ENCODE measurements around the gene KLRC4. TPM values are rescaled to one million over a fixed set of nuclear protein-coding genes. Genes with fewer than 3 reads are reported as not detected.

KLRC4 gene
- total RNA-seq, 3 donors from 2014 or later, result 0.72 to 1.7 (median 1.4) TPM

- no peak for TF ChIP-seq CTCF (IDR thresholded peaks at IDR 0.05)
- no peak for ATAC-seq
These were observed 715 bp downstream of the KLRC4 start for GRCh38 chr12:10408842-10409241.

GRCh38 chr12:10406725-10407124 is 2.8 kb downstream of the KLRC4 start:
- intact Hi-C loops (cut with DNase I, micrococcal nuclease), result no loop called here
- peak; percentile 35 for ATAC-seq
- Histone ChIP-seq H3K4me1 (ENCODE audit: low read depth) (no peaks in the 10 kb centered on the region), H3K36me3 (ENCODE audit: low read depth) (no peaks in the 10 kb centered on the region), H3K4me3 (no peak overlapping the region), H3K9me3 (no peaks in the 10 kb centered on the region)
- DNase-seq, result peak in 1 of 3 donors; percentile 53
- no peak for TF ChIP-seq CTCF (IDR thresholded peaks at IDR 0.05)

More at GRCh38 chr12:10408842-10409241, 715 bp downstream of the KLRC4 start:
- no peaks in the 10 kb centered on the region for H3K36me3 ChIP-seq (ENCODE audit: low read depth)
- intact Hi-C loops (cut with DNase I, micrococcal nuclease), result no loop called here
- H3K4me1 ChIP-seq (ENCODE audit: low read depth), result no peaks in the 10 kb centered on the region
- DNase-seq, result no peak
- no peaks in the 10 kb centered on the region for H3K9me3 ChIP-seq
- H3K4me3 ChIP-seq, result no peak overlapping the region

- H3K4me3 ChIP-seq, result no peak overlapping the region
- ATAC-seq, result no peak
- H3K4me1 ChIP-seq (ENCODE audit: low read depth), result no peaks in the 10 kb centered on the region
- no peak for DNase-seq
- TF ChIP-seq CTCF (IDR thresholded peaks at IDR 0.05), result no peak
- no peaks in the 10 kb centered on the region for H3K36me3 ChIP-seq (ENCODE audit: low read depth)
- H3K9me3 ChIP-seq, result no peaks in the 10 kb centered on the region
- intact Hi-C loops (cut with DNase I, micrococcal nuclease), result no loop called here
These were observed 4.3 kb downstream of the KLRC4 start for GRCh38 chr12:10405294-10405693.

GRCh38 chr12:10404798-10405197 is 4.8 kb downstream of the KLRC4 start:
- Histone ChIP-seq H3K9me3 (no peaks in the 10 kb centered on the region), H3K36me3 (ENCODE audit: low read depth) (no peaks in the 10 kb centered on the region), H3K4me3 (no peak overlapping the region), H3K4me1 (ENCODE audit: low read depth) (no peaks in the 10 kb centered on the region)
- ATAC-seq (no peak), DNase-seq (no peak)
- TF ChIP-seq CTCF (IDR thresholded peaks at IDR 0.05), result no peak
- intact Hi-C loops (cut with DNase I, micrococcal nuclease), result no loop called here

DNA sequence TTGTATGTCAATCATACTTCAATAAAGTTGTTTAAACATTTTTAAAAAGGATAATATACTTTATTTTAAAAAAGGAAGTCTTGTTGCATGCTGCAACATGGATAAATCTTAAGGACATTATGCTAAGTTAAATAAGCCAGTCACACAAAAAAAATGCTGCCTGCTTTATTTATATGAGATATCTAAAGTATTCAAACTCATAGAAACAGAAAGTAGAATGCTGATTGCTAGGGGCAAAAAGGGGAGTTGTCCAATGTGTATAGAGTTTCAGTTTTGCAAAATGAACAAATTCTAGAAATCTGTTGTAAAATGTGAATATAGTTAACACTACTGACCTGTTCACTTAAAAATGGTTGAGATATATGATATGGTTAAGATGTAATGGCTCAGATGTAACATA is 8.7 kb downstream of the KLRC4 start:
- no peak for TF ChIP-seq CTCF (IDR thresholded peaks at IDR 0.05)
- H3K4me1 ChIP-seq (ENCODE audit: low read depth), result peaks cover 7% of the 10 kb centered on the region
- no peaks in the 10 kb centered on the region for H3K36me3 ChIP-seq (ENCODE audit: low read depth)
- intact Hi-C loops (cut with DNase I, micrococcal nuclease), result no loop called here
- no peaks in the 10 kb centered on the region for H3K9me3 ChIP-seq
- ATAC-seq, result no peak
- no peak overlapping the region for H3K4me3 ChIP-seq
- DNase-seq, result no peak

DNA sequence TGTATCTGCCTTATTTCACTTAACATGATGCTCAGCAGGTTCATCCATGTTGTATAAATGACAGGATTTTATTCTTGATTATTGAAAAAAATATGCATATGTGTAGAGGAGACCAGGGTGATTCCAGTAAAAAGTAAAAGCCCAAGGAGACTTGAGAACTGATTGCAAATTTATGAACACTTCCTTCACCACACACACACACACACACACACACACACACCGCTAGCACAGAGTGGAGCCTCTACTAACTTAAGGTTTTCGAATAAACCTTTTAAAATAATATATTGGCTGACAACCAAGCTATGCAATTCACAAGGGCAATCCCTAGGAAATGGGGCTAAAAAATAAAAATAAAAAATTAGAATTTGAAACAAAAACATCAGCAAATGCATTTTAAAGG is 11.4 kb downstream of the KLRC4 start:
- TF ChIP-seq CTCF (IDR thresholded peaks at IDR 0.05), result no peak
- Histone ChIP-seq H3K9me3 (no peaks in the 10 kb centered on the region), H3K4me1 (ENCODE audit: low read depth) (peaks cover 15% of the 10 kb centered on the region), H3K36me3 (ENCODE audit: low read depth) (no peaks in the 10 kb centered on the region), H3K4me3 (no peak overlapping the region)
- ATAC-seq (no peak), DNase-seq (no peak)
- intact Hi-C loops (cut with DNase I, micrococcal nuclease), result no loop called here

Measured in mucosa of descending colon (tissue), 3 donors.